ENCODE data around the gene PBXIP1.

The PBXIP1 gene

GRCh38 chr1:154972517-154973343 is 16.8 kb upstream of the PBXIP1 start:
- DNase-seq, result no peak

GRCh38 chr1:154972213-154972516 is 16.3 kb upstream of the PBXIP1 start:
- DNase-seq, result no peak

GRCh38 chr1:154971341-154971998 is 15.6 kb upstream of the PBXIP1 start:
- DNase-seq, result no peak

GRCh38 chr1:154970631-154971340 is 14.9 kb upstream of the PBXIP1 start, which contains the start of gene SHC1:
Gene SHC1, minus strand, starts transcription at chr1:154970747. Its CDS starts 221 bp downstream, at chr1:154970526.
- DNase-seq, result peak; percentile 71

- DNase-seq, result no peak
Observed at GRCh38 chr1:154969860-154970452, 14.1 kb upstream of the PBXIP1 start.

GRCh38 chr1:154969246-154969645 is 13.3 kb upstream of the PBXIP1 start:
- DNase-seq, result no peak

GRCh38 chr1:154968731-154969130 is 12.8 kb upstream of the PBXIP1 start:
- no peak for DNase-seq

- no peak for DNase-seq
Observed at GRCh38 chr1:154967331-154967950, 11.5 kb upstream of the PBXIP1 start.

- DNase-seq, result no peak
Observed at GRCh38 chr1:154966111-154966510, 10.2 kb upstream of the PBXIP1 start.

- DNase-seq, result no peak
Observed at GRCh38 chr1:154964359-154964758, 8.5 kb upstream of the PBXIP1 start.

GRCh38 chr1:154963643-154964042 is 7.7 kb upstream of the PBXIP1 start:
- DNase-seq, result no peak

- DNase-seq, result no peak
Observed at GRCh38 chr1:154962795-154963330, 7.0 kb upstream of the PBXIP1 start.

- DNase-seq, result no peak
Observed at GRCh38 chr1:154962156-154962749, 6.4 kb upstream of the PBXIP1 start.

- DNase-seq, result peak; percentile 91
Observed at GRCh38 chr1:154961207-154962155, 5.6 kb upstream of the PBXIP1 start, which contains the start of gene PYGO2. Gene PYGO2, minus strand, starts transcription at chr1:154961782. Its CDS starts 206 bp downstream, at chr1:154961576.

GRCh38 chr1:154960446-154961136 is 4.7 kb upstream of the PBXIP1 start:
- DNase-seq, result no peak

GRCh38 chr1:154959426-154959780 is 3.5 kb upstream of the PBXIP1 start:
- no peak for DNase-seq

GRCh38 chr1:154958681-154959425 is 3.0 kb upstream of the PBXIP1 start:
- DNase-seq, result no peak

GRCh38 chr1:154958036-154958435 is 2.1 kb upstream of the PBXIP1 start:
- DNase-seq, result no peak

GRCh38 chr1:154957091-154957657 is 1.3 kb upstream of the PBXIP1 start:
- no peak for DNase-seq

Measured in activated CD8-positive, alpha-beta memory T cell treated with anti-CD3 and anti-CD28 coated beads, Interleukin-2, amount 50 U/mL, for 48 hours (primary cell).